ENCODE measurements around the gene LRRC8B. TPM values are rescaled to one million over a fixed set of nuclear protein-coding genes. Genes with fewer than 3 reads are reported as not detected.
A peak's percentile ranks its signal among the peaks of the same experiment; 100 is the strongest.
"Not testable (repeated sequence)": the region's sequence is repeated elsewhere in the genome, so short reads cannot be mapped to it uniquely, and the experiment has no call there.

Gene LRRC8B
- total RNA-seq, 1 donor from 2014 or later, result 1.2 TPM

DNA sequence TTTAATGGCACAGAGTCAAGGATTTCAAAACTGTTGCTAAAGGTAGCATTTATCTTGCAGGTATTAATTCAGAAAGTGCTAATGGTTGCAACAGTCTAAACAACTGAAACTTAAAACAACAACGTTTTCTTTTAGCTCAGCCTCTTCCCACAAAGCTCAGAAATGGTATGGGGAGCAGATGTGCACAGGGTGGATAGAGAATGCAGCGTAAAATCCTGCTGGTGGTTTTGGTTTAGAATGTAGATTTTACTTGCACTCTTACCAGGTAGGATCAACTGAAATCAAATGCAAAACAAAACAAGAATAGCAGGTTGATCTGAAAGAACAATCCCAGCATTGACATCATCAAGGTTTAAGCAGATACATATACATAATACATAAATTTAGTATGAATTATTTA is 104.5 kb downstream of the LRRC8B start:
- Mint-ChIP-seq H3K4me1 (ENCODE audit: low read depth) (peaks cover 14% of the 10 kb centered on the region), H3K4me3 (ENCODE audit: unreplicated experiment) (no peak overlapping the region), H3K27ac (ENCODE audit: unreplicated experiment) (no peak overlapping the region), H3K27me3 (ENCODE audit: low read depth) (no peaks in the 10 kb centered on the region), H3K36me3 (ENCODE audit: low read depth) (no peaks in the 10 kb centered on the region), H3K9me3 (ENCODE audit: low read depth) (no peaks in the 10 kb centered on the region)
- DNase-seq (ENCODE audit: low spot score), result no peak
- TF ChIP-seq, protein P1, sequence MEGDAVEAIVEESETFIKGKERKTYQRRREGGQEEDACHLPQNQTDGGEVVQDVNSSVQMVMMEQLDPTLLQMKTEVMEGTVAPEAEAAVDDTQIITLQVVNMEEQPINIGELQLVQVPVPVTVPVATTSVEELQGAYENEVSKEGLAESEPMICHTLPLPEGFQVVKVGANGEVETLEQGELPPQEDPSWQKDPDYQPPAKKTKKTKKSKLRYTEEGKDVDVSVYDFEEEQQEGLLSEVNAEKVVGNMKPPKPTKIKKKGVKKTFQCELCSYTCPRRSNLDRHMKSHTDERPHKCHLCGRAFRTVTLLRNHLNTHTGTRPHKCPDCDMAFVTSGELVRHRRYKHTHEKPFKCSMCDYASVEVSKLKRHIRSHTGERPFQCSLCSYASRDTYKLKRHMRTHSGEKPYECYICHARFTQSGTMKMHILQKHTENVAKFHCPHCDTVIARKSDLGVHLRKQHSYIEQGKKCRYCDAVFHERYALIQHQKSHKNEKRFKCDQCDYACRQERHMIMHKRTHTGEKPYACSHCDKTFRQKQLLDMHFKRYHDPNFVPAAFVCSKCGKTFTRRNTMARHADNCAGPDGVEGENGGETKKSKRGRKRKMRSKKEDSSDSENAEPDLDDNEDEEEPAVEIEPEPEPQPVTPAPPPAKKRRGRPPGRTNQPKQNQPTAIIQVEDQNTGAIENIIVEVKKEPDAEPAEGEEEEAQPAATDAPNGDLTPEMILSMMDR (IDR thresholded peaks at IDR 0.05), result no peak

GRCh38 chr1:89629600-89629999 is 105.0 kb downstream of the LRRC8B start:
- H3K27me3 Mint-ChIP-seq (ENCODE audit: low read depth); H3K4me3 Mint-ChIP-seq (ENCODE audit: unreplicated experiment): not testable (repeated sequence)
- H3K4me1 Mint-ChIP-seq (ENCODE audit: low read depth), result peaks cover 17% of the 10 kb centered on the region

GRCh38 chr1:89630048-89630447 is 105.4 kb downstream of the LRRC8B start:
- Mint-ChIP-seq H3K9me3 (ENCODE audit: low read depth) (no peaks in the 10 kb centered on the region), H3K4me3 (ENCODE audit: unreplicated experiment) (no peak overlapping the region), H3K36me3 (ENCODE audit: low read depth) (no peaks in the 10 kb centered on the region), H3K27ac (ENCODE audit: unreplicated experiment) (no peak overlapping the region), H3K4me1 (ENCODE audit: low read depth) (peaks cover 17% of the 10 kb centered on the region), H3K27me3 (ENCODE audit: low read depth) (no peaks in the 10 kb centered on the region)
- TF ChIP-seq, protein P1 (IDR thresholded peaks at IDR 0.05), result peak; percentile 29
- no peak for DNase-seq (ENCODE audit: low spot score)

More at GRCh38 chr1:89629600-89629999, 105.0 kb downstream of the LRRC8B start:
- DNase-seq (ENCODE audit: low spot score); H3K27ac Mint-ChIP-seq (ENCODE audit: unreplicated experiment); H3K36me3 Mint-ChIP-seq (ENCODE audit: low read depth); H3K9me3 Mint-ChIP-seq (ENCODE audit: low read depth): not testable (repeated sequence)

GRCh38 chr1:89631816-89632656 is 107.4 kb downstream of the LRRC8B start:
- peaks cover 24% of the 10 kb centered on the region for H3K4me1 Mint-ChIP-seq (ENCODE audit: low read depth)
- TF ChIP-seq, protein P1 (IDR thresholded peaks at IDR 0.05), result no peak

DNA sequence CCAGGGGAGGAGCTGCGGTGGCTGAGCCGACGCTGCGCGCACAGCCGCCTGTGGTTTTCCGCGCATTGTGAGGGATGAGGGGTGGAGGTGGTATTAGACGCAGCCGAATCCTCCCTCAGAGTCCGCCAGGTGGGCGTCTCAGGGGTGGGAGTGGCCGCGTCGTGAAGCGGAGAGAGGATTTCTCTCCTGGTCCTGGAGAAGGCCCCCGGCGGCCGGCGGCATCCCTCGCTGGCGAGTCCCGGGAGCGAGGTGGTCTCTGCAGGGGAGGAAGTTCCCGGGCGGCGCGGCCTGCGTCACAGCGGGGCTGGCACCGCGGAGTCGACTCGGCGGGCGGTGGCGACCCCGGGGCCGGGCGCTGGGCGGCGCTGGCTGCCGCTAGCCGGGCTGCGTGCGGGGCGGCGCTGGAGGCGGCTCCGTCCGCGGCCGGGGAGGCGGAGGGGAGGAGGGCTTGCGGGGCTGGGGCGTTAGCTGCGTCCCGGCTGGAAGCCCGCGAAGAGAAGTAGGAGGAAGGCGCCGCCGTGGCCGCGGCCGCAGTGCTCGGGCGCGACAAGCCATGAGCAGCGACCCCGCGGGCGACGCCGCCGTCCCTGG is 108.1 kb downstream of the LRRC8B start, which contains the start of gene LRRC8C:
LRRC8C (plus strand) TSS at position 464 of the 591 bp plus-strand sequence. CDS start 53,354 bp downstream, outside the sequence.
- peak within 1 kb of the TSS; percentile 85 for H3K4me3 Mint-ChIP-seq (ENCODE audit: unreplicated experiment)
- H3K27ac Mint-ChIP-seq (ENCODE audit: unreplicated experiment), result peak within 1 kb of the TSS; percentile 77
- TF ChIP-seq, protein P1 (IDR thresholded peaks at IDR 0.05), result peak; percentile 74
- H3K36me3 Mint-ChIP-seq (ENCODE audit: low read depth), result no peaks in the 10 kb centered on the region
- H3K4me1 Mint-ChIP-seq (ENCODE audit: low read depth), result peaks cover 24% of the 10 kb centered on the region
- peak; percentile 91 for DNase-seq (ENCODE audit: low spot score)
- H3K9me3 Mint-ChIP-seq (ENCODE audit: low read depth), result no peaks in the 10 kb centered on the region
- no peaks in the 10 kb centered on the region for H3K27me3 Mint-ChIP-seq (ENCODE audit: low read depth)

More at GRCh38 chr1:89631816-89632656, 107.4 kb downstream of the LRRC8B start:
- Mint-ChIP-seq H3K9me3 (ENCODE audit: low read depth) (no peaks in the 10 kb centered on the region), H3K36me3 (ENCODE audit: low read depth) (no peaks in the 10 kb centered on the region), H3K27ac (ENCODE audit: unreplicated experiment) (peak overlapping the region; percentile 77), H3K4me3 (ENCODE audit: unreplicated experiment) (peak overlapping the region; percentile 85), H3K27me3 (ENCODE audit: low read depth) (no peaks in the 10 kb centered on the region)
- DNase-seq (ENCODE audit: low spot score), result no peak
